RWPE2 (cell line): Measurements from ENCODE around the gene AQR.

Experiments used
- ATAC-seq: fragments of 200-7000 bp; cut with Tn5 transposase; 3 replicates; pipeline ENCODE4 v1.9.1; 2021; ENCODE audit warnings: low read depth
- DNase-seq: peaks from one replicate; pipeline ENCODE4 v3.0.0-alpha.2; 2020; ENCODE audit warnings: low spot score
- H3K27ac ChIP-seq: fragments of 450-650 bp; 2 replicates; pipeline ENCODE4 v1.5.1; 2017; ENCODE audit warnings: mild to moderate bottlenecking; ENCODE audit not compliant: poor library complexity, severe bottlenecking
- H3K27me3 ChIP-seq: fragments of 250-450 bp; sonication (Bioruptor Pico); 2 replicates; pipeline ENCODE4 v1.5.1; 2021; ENCODE audit warnings: mild to moderate bottlenecking, moderate library complexity; ENCODE audit not compliant: insufficient read depth, poor library complexity, severe bottlenecking
- H3K36me3 ChIP-seq: fragments of 250-450 bp; sonication (Bioruptor Pico); 2 replicates; pipeline ENCODE4 v1.5.1; 2020; ENCODE audit warnings: low read depth, mild to moderate bottlenecking, moderate library complexity
- H3K4me1 ChIP-seq: fragments of 250-450 bp; sonication (Bioruptor Pico); 2 replicates; pipeline ENCODE4 v1.5.1; 2021; ENCODE audit warnings: mild to moderate bottlenecking, moderate library complexity; ENCODE audit not compliant: insufficient read depth, poor library complexity, severe bottlenecking
- H3K4me3 ChIP-seq: fragments of 250-450 bp; sonication (Bioruptor Pico); 2 replicates; pipeline ENCODE4 v1.5.1; 2021; ENCODE audit warnings: mild to moderate bottlenecking, moderate library complexity; ENCODE audit not compliant: severe bottlenecking
- H3K9me3 ChIP-seq: fragments of 250-450 bp; sonication (Bioruptor Pico); 2 replicates; pipeline ENCODE4 v1.5.1; 2021; ENCODE audit warnings: mild to moderate bottlenecking, moderate library complexity; ENCODE audit not compliant: severe bottlenecking
- TF ChIP-seq, protein P1 (sequence below): fragments of 450-650 bp; IDR thresholded peaks from one replicate; pipeline ENCODE4 v1.5.1; 2017; ENCODE audit warnings: mild to moderate bottlenecking, moderate library complexity; ENCODE audit not compliant: poor library complexity, severe bottlenecking

The AQR gene

DNA sequence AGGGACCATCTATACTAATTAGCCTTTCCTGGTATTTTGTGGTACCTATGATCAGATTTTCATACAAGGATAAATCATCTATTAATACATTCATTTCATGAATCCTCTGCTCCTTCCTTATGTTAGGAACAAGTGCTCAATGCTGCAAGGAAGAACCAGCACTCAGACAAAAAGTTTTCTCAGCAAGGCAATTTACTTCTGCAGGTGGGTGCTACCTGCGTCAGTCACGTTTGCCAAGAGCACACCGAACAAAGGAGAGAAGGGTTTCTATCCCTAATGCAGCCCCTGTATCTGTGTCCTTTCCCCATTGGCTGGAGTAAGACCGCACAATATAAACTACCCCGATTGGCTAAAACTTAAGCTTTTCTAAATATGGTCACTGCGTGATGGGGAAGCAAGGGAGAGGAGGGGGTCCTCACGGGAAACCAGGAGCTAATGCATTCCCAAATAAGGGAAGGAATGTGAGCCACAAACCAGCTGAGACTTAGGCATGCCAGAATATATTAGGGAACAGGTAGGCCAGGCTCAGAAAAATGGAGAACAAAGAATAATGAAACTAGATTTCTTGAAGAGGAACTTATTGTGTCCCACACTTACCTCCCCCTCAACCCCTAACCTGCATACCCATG lies 76.5 kb downstream of the AQR start:
- TF ChIP-seq, protein P1, sequence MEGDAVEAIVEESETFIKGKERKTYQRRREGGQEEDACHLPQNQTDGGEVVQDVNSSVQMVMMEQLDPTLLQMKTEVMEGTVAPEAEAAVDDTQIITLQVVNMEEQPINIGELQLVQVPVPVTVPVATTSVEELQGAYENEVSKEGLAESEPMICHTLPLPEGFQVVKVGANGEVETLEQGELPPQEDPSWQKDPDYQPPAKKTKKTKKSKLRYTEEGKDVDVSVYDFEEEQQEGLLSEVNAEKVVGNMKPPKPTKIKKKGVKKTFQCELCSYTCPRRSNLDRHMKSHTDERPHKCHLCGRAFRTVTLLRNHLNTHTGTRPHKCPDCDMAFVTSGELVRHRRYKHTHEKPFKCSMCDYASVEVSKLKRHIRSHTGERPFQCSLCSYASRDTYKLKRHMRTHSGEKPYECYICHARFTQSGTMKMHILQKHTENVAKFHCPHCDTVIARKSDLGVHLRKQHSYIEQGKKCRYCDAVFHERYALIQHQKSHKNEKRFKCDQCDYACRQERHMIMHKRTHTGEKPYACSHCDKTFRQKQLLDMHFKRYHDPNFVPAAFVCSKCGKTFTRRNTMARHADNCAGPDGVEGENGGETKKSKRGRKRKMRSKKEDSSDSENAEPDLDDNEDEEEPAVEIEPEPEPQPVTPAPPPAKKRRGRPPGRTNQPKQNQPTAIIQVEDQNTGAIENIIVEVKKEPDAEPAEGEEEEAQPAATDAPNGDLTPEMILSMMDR: no peak
- Histone ChIP-seq H3K27me3 (no peaks in the 10 kb centered on the region), H3K4me3 (no peak overlapping the region), H3K36me3 (peaks cover 96% of the 10 kb centered on the region), H3K27ac (no peak overlapping the region), H3K4me1 (no peaks in the 10 kb centered on the region), H3K9me3 (peaks cover 17% of the 10 kb centered on the region)
- ATAC-seq: no peak
- no peak for DNase-seq

DNA sequence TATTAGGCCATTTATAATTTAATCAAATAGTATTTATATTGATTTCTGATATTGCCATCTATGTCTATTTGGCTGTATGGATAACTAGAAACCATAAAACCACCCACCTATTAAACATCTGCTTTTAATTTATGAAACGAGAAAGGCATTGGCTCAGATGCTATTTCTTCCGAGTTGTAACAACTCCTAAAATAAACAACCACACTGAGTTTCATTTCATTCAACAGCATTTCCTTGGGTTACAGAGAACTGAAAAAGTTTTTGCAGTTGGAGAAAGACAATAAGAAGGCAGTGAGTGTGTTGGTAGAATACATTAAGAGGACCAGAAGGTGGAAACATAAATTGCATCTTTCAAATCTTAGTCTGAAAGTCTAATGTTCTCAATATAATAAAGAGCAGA lies 79.1 kb downstream of the AQR start:
- no peak overlapping the region for H3K27ac ChIP-seq
- H3K9me3 ChIP-seq: peaks cover 17% of the 10 kb centered on the region
- H3K4me3 ChIP-seq: no peak overlapping the region
- TF ChIP-seq, protein P1: no peak
- H3K27me3 ChIP-seq: no peaks in the 10 kb centered on the region
- ATAC-seq (no peak), DNase-seq (no peak)
- peaks cover 95% of the 10 kb centered on the region for H3K36me3 ChIP-seq
- H3K4me1 ChIP-seq: no peaks in the 10 kb centered on the region

DNA sequence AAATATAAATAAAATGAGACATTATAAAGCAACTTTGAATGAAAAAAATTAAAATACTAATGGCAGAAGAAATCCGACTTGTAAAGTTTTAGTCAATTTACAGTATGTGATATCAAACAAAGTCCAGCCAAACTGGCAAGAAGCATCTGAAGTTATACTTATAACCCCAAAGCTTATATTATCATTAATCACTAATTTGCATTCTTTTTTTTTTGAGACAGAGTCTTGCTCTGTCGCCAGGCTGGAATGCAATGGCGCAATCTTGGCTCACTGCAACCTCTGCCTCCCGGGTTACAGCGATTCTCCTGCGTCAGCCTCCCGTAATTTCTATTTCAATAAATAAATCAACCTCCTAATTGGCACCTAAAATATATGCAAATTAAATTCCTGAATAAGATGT lies 80.1 kb downstream of the AQR start:
- peaks cover 14% of the 10 kb centered on the region for H3K9me3 ChIP-seq
- H3K36me3 ChIP-seq: peaks cover 98% of the 10 kb centered on the region
- H3K4me1 ChIP-seq: no peaks in the 10 kb centered on the region
- H3K4me3 ChIP-seq: no peak overlapping the region
- TF ChIP-seq, protein P1: no peak
- no peak for ATAC-seq
- H3K27me3 ChIP-seq: no peaks in the 10 kb centered on the region
- H3K27ac ChIP-seq: no peak overlapping the region
- no peak for DNase-seq

DNA sequence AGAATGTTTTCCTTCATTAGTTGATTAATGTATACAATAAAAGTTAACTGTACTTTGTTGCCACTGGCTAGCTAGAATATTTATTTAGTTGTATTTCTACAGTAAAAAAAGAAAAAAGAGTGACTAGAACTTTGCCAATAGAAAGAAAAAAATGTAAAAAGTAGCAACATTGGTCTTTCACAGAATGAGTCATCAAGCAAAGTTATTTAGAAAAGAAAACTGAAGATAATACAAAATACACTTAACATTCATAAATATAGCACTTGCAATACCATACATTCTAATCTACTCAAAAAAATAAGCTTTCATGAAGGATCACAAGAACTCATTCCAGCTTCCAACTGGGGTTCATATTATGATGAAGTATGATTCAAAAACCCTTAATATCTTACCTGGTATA lies 83.4 kb downstream of the AQR start:
- no peak overlapping the region for H3K27ac ChIP-seq
- no peaks in the 10 kb centered on the region for H3K9me3 ChIP-seq
- no peak for DNase-seq
- no peaks in the 10 kb centered on the region for H3K27me3 ChIP-seq
- H3K36me3 ChIP-seq: peaks cover 98% of the 10 kb centered on the region
- TF ChIP-seq, protein P1: no peak
- H3K4me3 ChIP-seq: no peak overlapping the region
- no peak for ATAC-seq
- no peaks in the 10 kb centered on the region for H3K4me1 ChIP-seq

DNA sequence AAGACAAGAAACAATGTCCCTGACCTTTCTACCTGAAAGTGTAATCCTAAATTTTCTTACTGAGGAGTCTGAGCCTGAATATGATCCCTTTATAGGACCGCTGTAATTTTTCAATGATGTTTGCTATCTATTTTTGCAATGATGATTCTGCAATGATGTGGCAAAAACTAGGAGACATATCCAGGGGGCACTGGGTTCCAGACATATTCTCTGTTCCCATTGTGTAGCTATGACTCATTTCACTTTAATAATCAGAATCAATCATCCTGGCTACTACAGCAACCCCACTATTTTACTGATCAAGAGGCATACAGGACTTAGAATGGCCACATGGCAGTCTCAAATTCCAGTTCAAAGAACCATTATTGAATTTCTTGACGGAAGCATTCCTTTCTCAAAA lies 85.9 kb downstream of the AQR start:
- Histone ChIP-seq H3K4me3 (no peak overlapping the region), H3K36me3 (peaks cover 89% of the 10 kb centered on the region), H3K4me1 (no peaks in the 10 kb centered on the region), H3K27me3 (no peaks in the 10 kb centered on the region), H3K9me3 (no peaks in the 10 kb centered on the region), H3K27ac (no peak overlapping the region)
- TF ChIP-seq, protein P1: no peak
- DNase-seq: no peak
- no peak for ATAC-seq
